GM12872 (cell line): ENCODE measurements around the gene RDM1.

Experiments
- CTCF ChIP-seq: IDR thresholded peaks from 3 replicates; pipeline ENCODE4 v1.5.1; 2011; ENCODE audit warnings: low read depth, mild to moderate bottlenecking, low read length, moderate library complexity; ENCODE audit not compliant: insufficient read depth

The RDM1 gene

GRCh38 chr17:35947156-35947585 is 16.6 kb upstream of the RDM1 start:
- peak; percentile 97 for TF ChIP-seq CTCF

- no peak for TF ChIP-seq CTCF
Measured at GRCh38 chr17:35944151-35944550, 13.6 kb upstream of the RDM1 start.

- TF ChIP-seq CTCF = no peak
Measured at GRCh38 chr17:35943537-35943936, 13.0 kb upstream of the RDM1 start, which contains the start of gene LYZL6. Gene LYZL6, minus strand, starts transcription at chr17:35943713. Its CDS starts 4,357 bp downstream, at chr17:35939356.

GRCh38 chr17:35942588-35943186 is 12.1 kb upstream of the RDM1 start:
- TF ChIP-seq CTCF = no peak

- TF ChIP-seq CTCF = no peak
Measured at GRCh38 chr17:35936063-35936462, 5.5 kb upstream of the RDM1 start.

- TF ChIP-seq CTCF = no peak
Measured at GRCh38 chr17:35934760-35935159, 4.2 kb upstream of the RDM1 start.

GRCh38 chr17:35932586-35932985 is 2.0 kb upstream of the RDM1 start:
- no peak for TF ChIP-seq CTCF
